Measurements from ENCODE around the gene TMEM141.
"Not testable (repeated sequence)": the region's sequence is repeated elsewhere in the genome, so short reads cannot be mapped to it uniquely, and the experiment has no call there.

- not testable (repeated sequence) for TF ChIP-seq CTCF (IDR thresholded peaks at IDR 0.05; ENCODE audit: low read depth, low read length); POLR2A (IDR thresholded peaks at IDR 0.05; ENCODE audit: extremely low read depth, insufficient read length); MYC (IDR thresholded peaks at IDR 0.05; ENCODE audit: low read depth, low read length)
Measured at GRCh38 chr9:136803009-136803550, 11.9 kb downstream of the TMEM141 start.

Measured in NB4 (cell line).